ENCODE results near the gene PKNOX2. TPM values are rescaled to one million over a fixed set of nuclear protein-coding genes. Genes with fewer than 3 reads are reported as not detected.

The PKNOX2 gene
- polyA plus RNA-seq, 2 of the 4 experiments (the other 2 are of a cell fraction), result not detected

- no peak for TF ChIP-seq BCL3 (IDR thresholded peaks at IDR 0.05)
Measured at GRCh38 chr11:125375146-125375545, 210.6 kb downstream of the PKNOX2 start (continued).

GRCh38 chr11:125376117-125376516 is 211.6 kb downstream of the PKNOX2 start:
- WGBS (ENCODE audit: missing lambda C conversion rate), result 33% methylated on average over 9 of the region's 9 CpGs
- TF ChIP-seq ELK1 (IDR thresholded peaks at IDR 0.05; ENCODE audit: low read depth, low read length) (no peak), E2F6 (IDR thresholded peaks at IDR 0.05; ENCODE audit: borderline replicate concordance, low read depth) (no peak)
- Histone ChIP-seq H3K27ac (no peak overlapping the region), H3K4me1 (no peaks in the 10 kb centered on the region), H3K4me3 (no peak overlapping the region), H3K9me3 (no peaks in the 10 kb centered on the region), H3K4me2 (no peak overlapping the region)
- FAIRE-seq (no peak), DNase-seq (ENCODE audit: low read depth in 1 of 2, low spot score in 1 of 2) (no peak), ATAC-seq (no peak)
- ChIA-PET POLR2A (no interaction called here), CTCF (no interaction called here)

- TF ChIP-seq HOXA7 (CRISPR knock-in tag; IDR thresholded peaks at IDR 0.05), result no peak
- no peak for TF ChIP-seq ATOH8 (CRISPR knock-in tag; IDR thresholded peaks at IDR 0.05; ENCODE audit: low read depth)
- Histone ChIP-seq H3K9me3 (no peaks in the 10 kb centered on the region), H3K4me2 (no peak overlapping the region), H3K4me1 (no peaks in the 10 kb centered on the region), H3K27ac (no peak overlapping the region), H3K4me3 (no peak overlapping the region)
- ChIA-PET POLR2A (no interaction called here), CTCF (no interaction called here)
- DNase-seq (ENCODE audit: low read depth in 1 of 2, low spot score in 1 of 2) (no peak), ATAC-seq (no peak), FAIRE-seq (no peak)
- 37% methylated on average over 5 of the region's 5 CpGs for WGBS (ENCODE audit: missing lambda C conversion rate)
Measured at GRCh38 chr11:125376856-125377255, 212.3 kb downstream of the PKNOX2 start.

- WGBS (ENCODE audit: missing lambda C conversion rate), result 21% methylated on average over 2 of the region's 7 CpGs
- no peak overlapping the region for H3K27ac ChIP-seq
- POLR2A ChIA-PET, result no interaction called here
- FAIRE-seq (no peak), ATAC-seq (no peak), DNase-seq (ENCODE audit: low read depth in 1 of 2, low spot score in 1 of 2) (no peak)
- no peak overlapping the region for H3K4me3 ChIP-seq
- no peaks in the 10 kb centered on the region for H3K9me3 ChIP-seq
- no peaks in the 10 kb centered on the region for H3K4me1 ChIP-seq
- CTCF ChIA-PET, result interaction anchor here (0.5 to 1.1 kb wide), 2 partner anchors 10 to 562 kb away, joined by 4 to 5 read pairs; no protein-coding TSS in a partner anchor
- H3K4me2 ChIP-seq, result no peak overlapping the region
- TF ChIP-seq ZFP36 (IDR thresholded peaks at IDR 0.05; ENCODE audit: borderline replicate concordance, partially characterized antibody), result no peak
- no peak for TF ChIP-seq CBX8 (IDR thresholded peaks at IDR 0.05)
- TF ChIP-seq CHD2 (IDR thresholded peaks at IDR 0.05; ENCODE audit: low read length, partially characterized antibody), result no peak
Measured at GRCh38 chr11:125378083-125378482, 213.5 kb downstream of the PKNOX2 start.

- TF ChIP-seq CBX8 (IDR thresholded peaks at IDR 0.05) (no peak), MAFK (IDR thresholded peaks at IDR 0.05; ENCODE audit: partially characterized antibody) (no peak), USF2 (IDR thresholded peaks at IDR 0.05) (no peak), HOXA7 (CRISPR knock-in tag; IDR thresholded peaks at IDR 0.05) (no peak), ATOH8 (CRISPR knock-in tag; IDR thresholded peaks at IDR 0.05; ENCODE audit: low read depth) (no peak), CTCF (IDR thresholded peaks at IDR 0.05) (no peak), FOXS1 (CRISPR knock-in tag; IDR thresholded peaks at IDR 0.05) (no peak), BHLHE40 (IDR thresholded peaks at IDR 0.05; ENCODE audit: low read depth, low read length) (no peak)
- H3K4me2 ChIP-seq, result no peak overlapping the region
- no peaks in the 10 kb centered on the region for H3K4me1 ChIP-seq
- FAIRE-seq (no peak), DNase-seq (ENCODE audit: low read depth in 1 of 2, low spot score in 1 of 2) (no peak), ATAC-seq (no peak)
- no peak overlapping the region for H3K4me3 ChIP-seq
- 39% methylated on average over 6 of the region's 6 CpGs for WGBS (ENCODE audit: missing lambda C conversion rate)
- H3K9me3 ChIP-seq, result no peaks in the 10 kb centered on the region
- H3K27ac ChIP-seq, result no peak overlapping the region
- POLR2A ChIA-PET, result no interaction called here
- CTCF ChIA-PET, result interaction anchor here (1.1 kb wide), 1 partner anchor 9 kb away, joined by 5 read pairs; no protein-coding TSS in a partner anchor
Measured at GRCh38 chr11:125378571-125378970, 214.0 kb downstream of the PKNOX2 start.

Measured in A549 (cell line).